HL-60 (cell line): ENCODE results near the gene PAGR1.

Experiments
- CTCF ChIP-seq: IDR thresholded peaks from one replicate; pipeline ENCODE4 v1.5.1; 2011; ENCODE audit warnings: low read length, control low read depth, inconsistent platforms; ENCODE audit not compliant: insufficient read depth
- GABPA ChIP-seq: IDR thresholded peaks from 2 replicates; pipeline ENCODE4 v1.6.1; 2012; ENCODE audit warnings: low read depth
- POLR2AphosphoS5 ChIP-seq: IDR thresholded peaks from 2 replicates; pipeline ENCODE4 v1.6.1; 2012; ENCODE audit warnings: low read depth
- REST ChIP-seq: IDR thresholded peaks from 2 replicates; pipeline ENCODE4 v1.6.1; 2012; ENCODE audit warnings: low read depth; ENCODE audit not compliant: insufficient replicate concordance
- SPI1 ChIP-seq: IDR thresholded peaks from 2 replicates; pipeline ENCODE4 v1.6.1; 2012; ENCODE audit warnings: low read depth, mild to moderate bottlenecking, borderline replicate concordance

GRCh38 chr16:29790183-29790948 is 25.6 kb upstream of the PAGR1 start, which contains the start of gene KIF22:
- TF ChIP-seq CTCF (peak; percentile 73), POLR2AphosphoS5 (peak; percentile 90), REST (no peak), GABPA (peak; percentile 97), SPI1 (no peak)
